HepG2 (cell line): ENCODE data around the gene PAX4. TPM values are rescaled to one million over a fixed set of nuclear protein-coding genes. Genes with fewer than 3 reads are reported as not detected.
A peak's percentile ranks its signal among the peaks of the same experiment; 100 is the strongest.

Experiments
- ATF2 ChIP-seq: sonication (generic); formaldehyde crosslinking; IDR thresholded peaks from 2 replicates; pipeline ENCODE4 v1.4.0; 2020; ENCODE audit warnings: missing genetic modification reagents
- BRD4 ChIP-seq: sonication (generic); formaldehyde crosslinking; IDR thresholded peaks from 2 replicates; pipeline ENCODE4 v1.4.0; 2020; ENCODE audit warnings: missing genetic modification reagents
- MAZ ChIP-seq, 2 experiments: sonication (generic) in 1 of 2; formaldehyde crosslinking in 1 of 2; IDR thresholded peaks; 2 replicates each; pipeline versions ENCODE4 v1.5.0 to v1.6.1; 2012 to 2020; ENCODE audit warnings: low read depth in 2 of 2, mild to moderate bottlenecking in 2 of 2, borderline replicate concordance in 1 of 2, improper control_type of control experiment in 1 of 2, low read length in 1 of 2, missing genetic modification reagents in 1 of 2, moderate library complexity in 1 of 2
- NFKB2 ChIP-seq: sonication (generic); formaldehyde crosslinking; IDR thresholded peaks from 2 replicates; pipeline ENCODE4 v1.4.0; 2020; ENCODE audit warnings: missing genetic modification reagents, borderline replicate concordance
- NR2F2 ChIP-seq: IDR thresholded peaks from 2 replicates; pipeline ENCODE4 v1.6.1; 2012; ENCODE audit warnings: low read depth, inconsistent platforms, borderline replicate concordance
- PRDM15 ChIP-seq: sonication (generic); formaldehyde crosslinking; IDR thresholded peaks from 2 replicates; pipeline ENCODE4 v1.4.0; 2020; ENCODE audit warnings: missing genetic modification reagents
- RNF219 ChIP-seq: sonication (generic); formaldehyde crosslinking; IDR thresholded peaks from 2 replicates; pipeline ENCODE4 v1.5.0; 2020; ENCODE audit warnings: mild to moderate bottlenecking, missing genetic modification reagents
- ZBTB7A ChIP-seq: sonication (generic); formaldehyde crosslinking; IDR thresholded peaks from 2 replicates; pipeline ENCODE4 v1.8.0; 2022; ENCODE audit warnings: mild to moderate bottlenecking, missing genetic modification reagents
- ZNF225 ChIP-seq: sonication (generic); formaldehyde crosslinking; IDR thresholded peaks from 2 replicates; pipeline ENCODE4 v1.4.0; 2020; ENCODE audit warnings: mild to moderate bottlenecking, missing genetic modification reagents
- ZNF44 ChIP-seq: sonication (generic); formaldehyde crosslinking; IDR thresholded peaks from 2 replicates; pipeline ENCODE4 v1.5.1; 2020; ENCODE audit warnings: mild to moderate bottlenecking, missing genetic modification reagents
- ZNF556 ChIP-seq: sonication (generic); formaldehyde crosslinking; IDR thresholded peaks from 2 replicates; pipeline ENCODE4 v1.4.0; 2020; ENCODE audit warnings: mild to moderate bottlenecking, missing genetic modification reagents, borderline replicate concordance
- ZNF776 ChIP-seq: sonication (generic); formaldehyde crosslinking; IDR thresholded peaks from 2 replicates; pipeline ENCODE4 v1.4.0; 2020; ENCODE audit warnings: mild to moderate bottlenecking, missing genetic modification reagents
- polyA plus RNA-seq, 8 experiments: library from polyadenylated mRNA; depleted of rRNA in 3 of 8; stranded (reverse) in 7 of 8; unstranded in 1 of 8; fragments of >200 nt; fragmentation: Illumina TruSeq in 4 of 8; extraction: Trizol in 4 of 8; gene quantifications; 2 replicates each; pipeline versions ENCODE4 v1.2.1 to v1.2.3, GENCODE V29; 2011 to 2016; ENCODE audit warnings: low read depth in 4 of 8, missing spikeins in 1 of 8, mixed read lengths in 1 of 8; ENCODE audit not compliant: insufficient read depth in 1 of 8
- total RNA-seq, 5 experiments: library from RNA; depleted of rRNA; stranded (reverse); fragments of >200 nt; fragmentation: Illumina TruSeq; extraction: Trizol; gene quantifications; 2 replicates each; pipeline ENCODE4 v1.2.3, GENCODE V29; 2016; ENCODE audit warnings: low read depth in 1 of 5
- TF ChIP-seq, protein P1 (sequence below): sonication (generic); formaldehyde crosslinking; IDR thresholded peaks from 2 replicates; pipeline ENCODE4 v1.8.0; 2022; ENCODE audit warnings: mild to moderate bottlenecking, missing genetic modification reagents
- TF ChIP-seq, protein P2 (sequence below): fragments of 450-650 bp; IDR thresholded peaks from 2 replicates; pipeline ENCODE4 v1.6.1; 2017
- TF ChIP-seq, protein P3 (sequence below): sonication (generic); formaldehyde crosslinking; IDR thresholded peaks from 2 replicates; pipeline ENCODE4 v1.5.1; 2020; ENCODE audit warnings: missing genetic modification reagents, mild to moderate bottlenecking, borderline replicate concordance

PAX4 gene
- total and polyA plus RNA-seq, 2 of the 13 experiments (the other 11 are each of a cell fraction or from before 2014, with no cell fraction given): not detected

GRCh38 chr7:127651556-127652332 lies 33.8 kb upstream of the PAX4 start, which contains the start of gene SND1 (continued):
- TF ChIP-seq, protein P1, sequence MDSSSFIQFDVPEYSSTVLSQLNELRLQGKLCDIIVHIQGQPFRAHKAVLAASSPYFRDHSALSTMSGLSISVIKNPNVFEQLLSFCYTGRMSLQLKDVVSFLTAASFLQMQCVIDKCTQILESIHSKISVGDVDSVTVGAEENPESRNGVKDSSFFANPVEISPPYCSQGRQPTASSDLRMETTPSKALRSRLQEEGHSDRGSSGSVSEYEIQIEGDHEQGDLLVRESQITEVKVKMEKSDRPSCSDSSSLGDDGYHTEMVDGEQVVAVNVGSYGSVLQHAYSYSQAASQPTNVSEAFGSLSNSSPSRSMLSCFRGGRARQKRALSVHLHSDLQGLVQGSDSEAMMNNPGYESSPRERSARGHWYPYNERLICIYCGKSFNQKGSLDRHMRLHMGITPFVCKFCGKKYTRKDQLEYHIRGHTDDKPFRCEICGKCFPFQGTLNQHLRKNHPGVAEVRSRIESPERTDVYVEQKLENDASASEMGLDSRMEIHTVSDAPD (CRISPR knock-in tag): no peak
- TF ChIP-seq RNF219: no peak
- TF ChIP-seq MAZ (IDR thresholded peaks at IDR 0.05; ENCODE audit: borderline replicate concordance, low read depth, low read length): 0 out of 2 replicates have a peak, but pooled peaks have one; percentile 10
- peak; percentile 56; the same call in 1 of the 2 replicates for TF ChIP-seq MAZ (CRISPR knock-in tag; IDR thresholded peaks at IDR 0.05; ENCODE audit: low read depth)
- TF ChIP-seq ZNF776 (CRISPR knock-in tag): no peak
- TF ChIP-seq ATF2 (CRISPR knock-in tag): peak; percentile 26; the same call in 1 of the 2 replicates
- TF ChIP-seq ZNF556 (CRISPR knock-in tag): no peak; the same call in 1 of the 2 replicates
- no peak for TF ChIP-seq PRDM15
- TF ChIP-seq NFKB2 (CRISPR knock-in tag): peak; percentile 42; the same call in 1 of the 2 replicates
- TF ChIP-seq ZBTB7A: no peak
- TF ChIP-seq, protein P2, sequence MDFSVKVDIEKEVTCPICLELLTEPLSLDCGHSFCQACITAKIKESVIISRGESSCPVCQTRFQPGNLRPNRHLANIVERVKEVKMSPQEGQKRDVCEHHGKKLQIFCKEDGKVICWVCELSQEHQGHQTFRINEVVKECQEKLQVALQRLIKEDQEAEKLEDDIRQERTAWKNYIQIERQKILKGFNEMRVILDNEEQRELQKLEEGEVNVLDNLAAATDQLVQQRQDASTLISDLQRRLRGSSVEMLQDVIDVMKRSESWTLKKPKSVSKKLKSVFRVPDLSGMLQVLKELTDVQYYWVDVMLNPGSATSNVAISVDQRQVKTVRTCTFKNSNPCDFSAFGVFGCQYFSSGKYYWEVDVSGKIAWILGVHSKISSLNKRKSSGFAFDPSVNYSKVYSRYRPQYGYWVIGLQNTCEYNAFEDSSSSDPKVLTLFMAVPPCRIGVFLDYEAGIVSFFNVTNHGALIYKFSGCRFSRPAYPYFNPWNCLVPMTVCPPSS: no peak
- TF ChIP-seq BRD4 (CRISPR knock-in tag): peak; percentile 87; the same call in 1 of the 2 replicates
- TF ChIP-seq NR2F2: no peak
- no peak for TF ChIP-seq ZNF225 (CRISPR knock-in tag)
- TF ChIP-seq, protein P3, sequence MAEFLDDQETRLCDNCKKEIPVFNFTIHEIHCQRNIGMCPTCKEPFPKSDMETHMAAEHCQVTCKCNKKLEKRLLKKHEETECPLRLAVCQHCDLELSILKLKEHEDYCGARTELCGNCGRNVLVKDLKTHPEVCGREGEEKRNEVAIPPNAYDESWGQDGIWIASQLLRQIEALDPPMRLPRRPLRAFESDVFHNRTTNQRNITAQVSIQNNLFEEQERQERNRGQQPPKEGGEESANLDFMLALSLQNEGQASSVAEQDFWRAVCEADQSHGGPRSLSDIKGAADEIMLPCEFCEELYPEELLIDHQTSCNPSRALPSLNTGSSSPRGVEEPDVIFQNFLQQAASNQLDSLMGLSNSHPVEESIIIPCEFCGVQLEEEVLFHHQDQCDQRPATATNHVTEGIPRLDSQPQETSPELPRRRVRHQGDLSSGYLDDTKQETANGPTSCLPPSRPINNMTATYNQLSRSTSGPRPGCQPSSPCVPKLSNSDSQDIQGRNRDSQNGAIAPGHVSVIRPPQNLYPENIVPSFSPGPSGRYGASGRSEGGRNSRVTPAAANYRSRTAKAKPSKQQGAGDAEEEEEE: no peak
- TF ChIP-seq ZNF44 (CRISPR knock-in tag): 0 out of 2 replicates have a peak, but pooled peaks have one; percentile 40
